ENCODE measurements around the gene ERFL.
"Not testable (repeated sequence)": the region's sequence is repeated elsewhere in the genome, so short reads cannot be mapped to it uniquely, and the experiment has no call there.

Gene ERFL

GRCh38 chr19:41926763-41927496 lies 1.3 kb downstream of the ERFL start:
- DNase-seq, result no peak

GRCh38 chr19:41926028-41926762 lies 2.1 kb downstream of the ERFL start:
- no peak for DNase-seq

GRCh38 chr19:41925208-41926003 lies 2.8 kb downstream of the ERFL start:
- no peak for DNase-seq

- DNase-seq, result no peak
Measured at GRCh38 chr19:41924151-41925145, 3.8 kb downstream of the ERFL start.

GRCh38 chr19:41923045-41923788 lies 5.0 kb downstream of the ERFL start:
- DNase-seq, result no peak

- no peak for DNase-seq
Measured at GRCh38 chr19:41922585-41922984, 5.7 kb downstream of the ERFL start.

GRCh38 chr19:41921577-41922576 lies 6.4 kb downstream of the ERFL start:
- DNase-seq, result no peak

- no peak for DNase-seq
Measured at GRCh38 chr19:41920882-41921576, 7.2 kb downstream of the ERFL start.

- no peak for DNase-seq
Measured at GRCh38 chr19:41919948-41920712, 8.1 kb downstream of the ERFL start.

- DNase-seq, result no peak
Measured at GRCh38 chr19:41918653-41919244, 9.5 kb downstream of the ERFL start.

- no peak for DNase-seq
Measured at GRCh38 chr19:41918095-41918494, 10.2 kb downstream of the ERFL start.

- DNase-seq, result no peak
Measured at GRCh38 chr19:41917676-41918075, 10.6 kb downstream of the ERFL start.

- DNase-seq, result no peak
Measured at GRCh38 chr19:41915776-41916414, 12.4 kb downstream of the ERFL start.

GRCh38 chr19:41915021-41915775 lies 13.1 kb downstream of the ERFL start:
- DNase-seq, result no peak

GRCh38 chr19:41914424-41914834 lies 13.8 kb downstream of the ERFL start:
- not testable (repeated sequence) for DNase-seq

GRCh38 chr19:41913538-41914423 lies 14.5 kb downstream of the ERFL start:
- DNase-seq, result no peak
